M059J (cell line): ENCODE data around the gene AQP11. TPM values are rescaled to one million over a fixed set of nuclear protein-coding genes. Genes with fewer than 3 reads are reported as not detected.
"Not testable (repeated sequence)": the region's sequence is repeated elsewhere in the genome, so short reads cannot be mapped to it uniquely, and the experiment has no call there.

Experiments
- DNase-seq: peaks from one replicate; pipeline ENCODE4 v3.0.0-alpha.2; 2012; ENCODE audit warnings: low read depth
- total RNA-seq: library from RNA; depleted of rRNA; stranded (reverse); fragments of >200 nt; shearing (Covaris generic); gene quantifications from 2 replicates; pipeline ENCODE4 v1.2.3, GENCODE V29; 2014; rRNA removed

The AQP11 gene, protein sequence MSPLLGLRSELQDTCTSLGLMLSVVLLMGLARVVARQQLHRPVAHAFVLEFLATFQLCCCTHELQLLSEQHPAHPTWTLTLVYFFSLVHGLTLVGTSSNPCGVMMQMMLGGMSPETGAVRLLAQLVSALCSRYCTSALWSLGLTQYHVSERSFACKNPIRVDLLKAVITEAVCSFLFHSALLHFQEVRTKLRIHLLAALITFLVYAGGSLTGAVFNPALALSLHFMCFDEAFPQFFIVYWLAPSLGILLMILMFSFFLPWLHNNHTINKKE
- 2.4 and 3.6 TPM in 2 replicates for total RNA-seq

DNA sequence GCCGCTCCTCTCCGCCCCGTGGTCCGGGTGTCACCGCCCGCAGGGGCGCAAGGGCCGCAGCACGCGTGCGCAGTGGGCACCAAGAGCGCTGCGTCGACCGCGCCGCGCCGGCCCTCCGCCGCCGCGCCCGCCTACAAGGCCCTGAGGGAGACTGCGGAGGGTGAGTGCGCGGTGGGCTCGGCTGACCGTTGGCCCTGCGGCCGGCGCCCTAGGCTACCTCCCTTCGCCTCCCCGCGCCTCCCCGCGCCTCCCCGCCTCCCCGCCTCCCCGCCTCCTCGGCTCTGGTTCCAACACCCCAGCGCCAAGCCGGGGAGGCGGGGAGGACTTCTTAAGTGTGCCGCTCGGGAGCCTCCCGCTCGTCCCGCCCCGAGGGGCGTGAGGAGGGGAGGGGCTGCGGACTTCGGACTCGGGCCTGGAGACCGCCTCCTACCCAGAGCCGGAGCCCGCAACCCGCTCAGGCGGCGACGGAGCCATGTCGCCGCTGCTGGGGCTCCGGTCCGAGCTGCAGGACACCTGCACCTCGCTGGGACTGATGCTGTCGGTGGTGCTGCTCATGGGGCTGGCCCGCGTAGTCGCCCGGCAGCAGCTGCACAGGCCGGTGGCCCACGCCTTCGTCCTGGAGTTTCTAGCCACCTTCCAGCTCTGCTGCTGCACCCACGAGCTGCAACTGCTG, at the start of gene AQP11:
Gene AQP11 (plus strand): TSS at position 433 of the 673 bp plus-strand sequence. CDS start 40 bp downstream, at position 473.
- peak; percentile 87 for DNase-seq

DNA sequence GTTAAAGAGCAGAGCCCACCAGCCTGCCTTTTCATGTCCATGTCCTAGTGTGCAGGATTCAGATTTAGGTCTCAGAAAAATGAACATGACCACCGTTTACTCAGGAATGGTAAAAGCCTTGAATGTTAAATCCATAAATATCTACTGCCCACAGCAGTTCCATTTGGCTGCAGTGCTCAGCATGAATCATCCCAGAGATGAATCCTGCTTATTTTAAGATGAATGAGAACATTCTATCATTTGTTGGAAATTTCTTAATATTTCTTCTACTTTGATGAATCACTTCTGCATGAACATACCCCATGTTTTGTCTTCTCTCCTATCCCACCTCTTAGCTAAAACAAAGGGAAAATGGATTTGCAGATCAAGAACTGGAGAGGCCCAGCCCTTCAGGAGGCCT, 47.5 kb upstream of the AQP11 start:
- peak; percentile 18 for DNase-seq

DNA sequence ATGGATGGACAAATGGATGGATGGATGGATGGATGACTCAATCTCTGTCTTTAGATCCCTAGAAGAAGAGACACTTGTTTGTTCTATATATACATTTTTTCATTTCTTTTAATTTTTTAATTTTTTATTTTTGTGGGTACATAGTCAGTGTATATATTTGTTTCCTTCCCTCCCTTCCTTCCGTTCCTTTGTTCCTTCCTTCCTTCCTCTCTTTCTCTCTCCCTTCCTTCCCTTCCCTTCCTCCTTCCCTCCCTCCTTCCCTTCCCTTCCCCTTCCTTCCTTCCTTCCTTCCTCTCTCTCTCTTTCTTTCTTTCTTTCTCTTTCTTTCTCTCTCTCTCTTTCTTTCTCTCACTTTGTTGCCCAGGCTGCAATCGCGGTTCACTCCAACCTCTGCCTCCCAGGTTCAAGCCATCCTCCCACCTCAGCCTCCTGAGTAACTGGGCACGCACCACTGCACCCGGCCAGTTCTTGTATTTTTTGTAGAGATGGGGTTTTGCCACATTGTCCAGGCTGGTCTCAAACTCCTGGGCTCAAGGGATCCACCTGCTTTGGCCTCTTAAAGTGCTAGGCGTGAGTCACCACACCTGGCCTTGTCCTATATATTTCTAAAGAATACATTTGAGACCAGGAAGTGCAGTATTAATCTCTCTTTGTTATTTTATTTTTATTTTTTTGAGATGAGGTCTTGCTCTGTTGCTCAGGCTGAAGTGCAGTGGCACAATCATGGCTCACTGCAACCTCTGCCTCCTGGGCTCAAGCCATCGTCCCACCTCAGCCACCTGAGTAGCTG, 42.5 kb upstream of the AQP11 start:
- no peak for DNase-seq

DNA sequence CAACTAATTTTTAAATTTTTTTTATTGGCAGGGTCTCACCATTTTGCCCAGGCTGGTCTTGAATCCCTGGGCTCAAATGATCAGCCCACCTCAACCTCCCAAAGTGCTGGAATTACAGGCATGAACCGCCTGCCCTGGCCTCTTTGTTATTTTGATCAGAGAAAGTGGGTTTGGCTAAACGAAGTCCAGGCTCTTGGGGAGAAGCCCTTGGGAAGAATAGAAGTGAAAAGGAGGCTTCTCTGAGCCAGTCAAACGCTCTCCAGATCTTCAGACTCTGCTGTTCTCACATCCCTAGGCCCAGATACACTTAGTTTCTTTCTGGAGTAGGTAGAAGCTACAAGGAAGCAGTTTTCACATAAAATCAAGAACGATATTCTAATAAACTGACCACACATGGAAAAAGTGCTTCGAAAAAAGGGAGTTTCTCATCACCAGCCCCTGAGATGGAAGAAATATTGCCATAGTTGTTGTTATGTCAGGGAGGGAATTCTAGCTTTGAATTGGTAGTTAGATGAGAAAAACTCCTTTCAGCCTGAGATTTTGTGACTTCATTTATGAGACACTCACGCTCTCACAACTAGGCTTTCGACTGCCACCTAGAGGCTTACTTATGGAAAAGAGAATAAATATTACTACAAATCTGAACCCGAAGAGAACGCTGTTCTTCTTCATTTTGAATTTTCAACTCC, 41.7 kb upstream of the AQP11 start:
- DNase-seq: peak; percentile 77

DNA sequence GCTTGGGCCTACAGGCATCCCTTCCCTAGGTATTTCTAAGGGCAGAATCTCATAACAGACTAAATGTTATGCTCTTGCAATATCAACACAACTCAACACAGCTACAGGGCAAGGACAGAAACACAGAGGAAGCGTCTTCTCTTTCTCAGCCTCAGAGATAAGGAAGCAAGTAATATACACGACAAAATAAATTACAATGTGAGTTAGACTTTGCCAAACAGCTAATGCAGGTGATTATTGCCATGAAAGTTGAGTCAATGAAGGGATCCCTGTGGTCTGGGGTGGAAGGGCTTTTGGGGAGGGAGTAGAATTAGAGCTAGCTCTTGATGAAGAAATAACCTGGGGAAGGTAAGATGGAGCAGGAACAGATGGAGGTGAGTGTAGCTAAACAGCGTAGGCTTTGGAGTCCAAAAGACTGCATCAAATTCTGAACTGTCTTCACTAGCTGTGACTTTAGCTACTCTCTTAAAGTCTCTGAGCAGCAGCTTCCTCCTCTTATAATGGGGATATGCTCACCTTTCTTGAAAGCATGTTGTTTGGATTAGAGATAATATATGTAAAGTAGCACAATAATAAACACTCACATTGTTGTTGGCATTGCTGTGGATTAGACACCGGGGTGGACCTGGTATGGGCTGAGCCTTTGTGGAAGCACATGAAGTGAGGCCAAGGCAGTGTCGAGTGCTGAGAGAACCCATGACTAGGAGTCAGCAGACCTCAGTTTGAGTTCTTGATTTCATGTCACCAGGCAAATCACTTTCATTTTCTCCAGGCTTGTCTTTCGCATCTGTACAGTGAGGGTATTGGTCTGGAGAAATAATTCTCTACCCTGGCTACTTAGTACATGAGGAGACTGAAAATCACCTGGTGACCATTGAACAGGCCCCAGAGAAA, 41.0 kb upstream of the AQP11 start:
- no peak for DNase-seq

DNA sequence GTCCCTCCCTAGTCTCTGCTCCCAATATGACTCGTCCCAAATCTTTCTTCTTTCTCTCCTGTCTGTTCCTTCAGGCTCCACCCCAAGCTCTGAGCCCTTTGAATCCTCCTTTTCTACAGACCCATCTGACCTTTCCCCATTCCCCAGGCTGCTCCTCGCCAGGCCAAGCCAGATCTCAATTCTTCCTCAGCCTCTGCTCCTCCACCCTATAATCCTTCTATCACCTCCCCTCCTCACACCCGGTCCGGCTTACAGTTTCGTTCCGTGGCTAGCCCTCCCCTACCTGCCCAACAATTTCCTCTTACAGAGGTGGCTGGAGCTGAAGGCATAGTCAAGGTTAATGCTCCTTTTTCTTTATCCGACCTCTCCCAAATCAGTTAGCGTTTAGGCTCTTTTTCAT, 38.3 kb upstream of the AQP11 start:
- DNase-seq: not testable (repeated sequence)

DNA sequence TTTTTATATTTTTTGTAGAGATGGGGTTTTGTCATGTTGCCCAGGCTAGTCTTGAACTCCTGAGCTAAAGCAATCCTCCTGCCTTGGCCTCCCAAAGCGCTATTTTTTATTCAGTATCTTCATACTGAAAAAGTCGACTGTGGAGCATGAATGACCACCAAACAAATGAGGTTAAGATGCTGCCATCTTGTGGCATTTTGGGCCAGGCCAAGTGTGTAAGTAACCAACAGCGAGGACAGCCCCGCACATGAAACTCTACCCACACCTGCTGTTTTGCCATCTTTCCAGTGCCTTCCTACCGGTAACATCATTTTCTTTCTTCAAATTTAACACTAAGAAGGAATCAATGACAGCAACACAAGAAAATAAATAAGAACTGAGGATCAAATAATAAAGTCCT, 32.2 kb upstream of the AQP11 start:
- peak; percentile 42 for DNase-seq

DNA sequence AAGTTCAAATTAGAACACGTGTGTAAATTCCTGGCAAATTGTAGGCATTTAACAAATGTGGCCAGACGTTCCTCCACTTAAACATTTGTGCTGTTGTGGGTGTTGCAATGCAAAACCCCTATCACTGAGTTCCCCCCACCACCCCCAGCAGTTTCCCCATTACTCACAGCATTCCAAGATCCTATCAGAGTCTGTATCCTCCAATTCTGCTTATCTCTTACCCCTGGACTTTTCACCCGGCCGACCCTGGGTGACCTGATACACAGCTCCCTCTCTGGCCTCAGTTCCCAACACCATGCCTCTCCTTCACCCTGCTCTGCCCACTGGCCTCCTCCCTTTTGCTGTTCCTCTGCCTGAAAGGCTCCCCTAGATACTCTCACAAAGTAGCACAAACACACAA, 31.4 kb upstream of the AQP11 start:
- DNase-seq: peak; percentile 26

DNA sequence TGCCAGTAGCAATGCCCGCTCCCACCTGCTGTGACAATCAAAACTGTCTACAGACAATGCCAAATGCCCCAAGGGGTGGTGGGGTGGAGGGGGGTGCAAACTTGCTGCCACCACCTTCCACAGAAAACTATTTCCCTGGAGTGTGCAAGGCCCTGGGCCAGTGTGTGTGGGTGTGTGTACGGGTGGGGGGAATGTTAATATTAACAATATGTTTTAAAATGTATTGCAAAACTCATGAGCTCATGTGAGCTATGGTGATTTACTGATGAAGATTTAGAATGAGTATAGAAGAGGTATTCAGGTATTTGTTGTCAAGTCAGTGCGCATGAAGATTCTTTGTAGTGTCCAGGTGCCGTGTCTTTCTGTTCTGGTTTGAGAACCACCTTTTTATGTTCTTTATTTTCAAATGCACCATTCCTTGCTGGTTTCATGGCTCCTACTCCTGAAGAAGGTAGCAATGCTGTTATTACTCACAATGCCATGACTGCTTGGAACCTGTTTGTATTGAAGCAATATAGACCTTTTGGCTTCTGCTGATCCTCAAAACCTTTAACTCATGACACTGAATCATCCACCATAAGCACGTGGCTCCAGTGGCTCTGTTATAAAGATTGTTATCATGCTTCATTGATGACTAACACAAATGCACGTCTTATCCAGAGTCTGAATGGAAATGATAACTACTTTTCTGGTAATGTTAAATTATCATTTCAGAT, 29.9 kb upstream of the AQP11 start:
- peak; percentile 94 for DNase-seq

DNA sequence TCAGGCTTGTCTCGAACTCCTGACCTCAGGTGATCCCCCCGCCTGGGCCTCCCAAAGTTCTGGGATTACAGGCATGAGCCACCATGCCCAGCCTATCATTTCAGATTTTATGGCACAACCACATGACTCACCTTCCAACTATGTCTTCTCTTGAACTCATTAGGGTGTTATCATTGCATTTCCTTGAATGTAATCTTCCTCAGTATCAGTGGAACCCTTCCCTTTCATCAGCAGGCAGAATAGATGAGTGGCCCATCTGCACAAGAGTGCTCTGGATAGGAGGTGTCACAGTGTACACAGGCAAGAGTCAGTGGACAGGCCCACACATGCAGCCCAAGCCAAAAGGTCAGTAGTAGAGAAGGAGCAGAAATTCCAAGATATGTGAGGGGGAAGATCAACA, 29.1 kb upstream of the AQP11 start:
- DNase-seq: peak; percentile 93

DNA sequence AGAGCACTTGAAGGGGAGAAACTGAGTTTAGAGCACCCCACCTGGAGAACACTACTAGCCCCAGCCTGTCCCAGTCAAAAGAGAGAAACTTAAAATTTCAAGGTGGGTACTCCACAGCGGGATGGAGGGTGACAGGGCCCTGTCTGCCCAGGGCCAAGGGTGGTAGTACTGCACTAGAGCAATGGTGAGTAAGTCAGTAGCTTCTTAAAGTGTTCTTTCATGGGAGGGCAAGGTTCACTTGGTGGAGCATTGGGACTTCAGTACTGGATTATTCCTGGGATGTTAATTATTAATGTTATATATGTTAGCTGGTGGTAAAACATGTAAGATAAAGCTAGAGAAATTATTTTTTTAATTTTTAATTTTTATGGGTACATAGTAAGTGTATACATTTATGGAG, 28.5 kb upstream of the AQP11 start:
- no peak for DNase-seq

DNA sequence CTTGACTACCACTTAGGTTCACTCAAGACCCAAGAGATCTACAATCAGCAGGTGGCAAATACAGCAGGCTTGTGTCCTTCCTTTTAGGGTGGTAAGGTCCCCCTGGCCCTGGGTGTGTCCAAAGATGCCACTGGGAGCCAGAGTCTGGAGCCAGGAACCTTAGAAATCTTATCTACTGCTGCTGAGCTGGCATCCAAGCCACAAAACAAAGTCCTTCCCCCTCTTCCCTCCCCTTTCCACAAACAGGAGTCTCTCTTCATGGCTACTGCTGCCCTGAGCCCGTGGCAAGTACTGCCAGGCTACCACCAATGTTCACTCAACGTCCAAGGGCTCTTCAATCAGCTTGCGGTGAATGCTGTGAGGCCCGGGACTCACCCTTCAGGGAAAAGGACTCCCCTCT, 21.4 kb upstream of the AQP11 start:
- DNase-seq: no peak

DNA sequence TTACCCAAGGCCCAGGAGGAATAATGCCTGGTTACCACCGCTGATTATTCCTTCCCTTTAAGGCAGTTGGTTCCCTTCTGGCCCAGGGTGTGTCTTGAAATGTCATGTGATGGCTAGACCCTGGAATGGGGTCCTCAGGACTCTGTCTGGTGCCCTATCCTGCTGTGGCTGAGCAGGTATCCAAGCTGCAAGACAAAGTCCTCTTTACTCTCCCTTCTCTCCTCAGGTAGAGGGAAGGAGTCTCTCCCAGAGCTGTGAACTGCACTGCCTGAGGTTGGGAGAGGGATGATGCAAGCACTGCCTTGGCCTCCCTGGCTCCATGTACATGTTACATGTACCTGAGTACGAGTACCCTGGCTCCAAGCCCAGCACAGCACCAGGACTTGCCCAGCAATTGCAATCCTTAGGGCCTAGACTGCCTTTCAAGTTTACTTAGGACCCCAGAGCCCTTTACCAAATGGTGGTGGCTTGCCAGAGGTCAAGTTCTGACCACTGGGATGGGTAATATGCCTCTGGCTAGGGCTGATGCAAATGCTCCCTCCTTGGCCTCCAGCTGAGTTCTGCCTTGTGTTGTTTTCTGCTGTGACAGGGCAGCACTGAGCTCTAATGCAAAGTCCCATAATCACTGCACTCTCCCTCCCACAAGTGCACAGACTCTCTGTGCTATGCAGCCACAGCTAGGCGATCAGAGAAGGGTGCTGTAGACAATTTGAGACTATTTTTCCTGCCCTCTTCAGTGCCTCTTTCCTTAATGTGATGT, 20.7 kb upstream of the AQP11 start:
- DNase-seq: no peak

DNA sequence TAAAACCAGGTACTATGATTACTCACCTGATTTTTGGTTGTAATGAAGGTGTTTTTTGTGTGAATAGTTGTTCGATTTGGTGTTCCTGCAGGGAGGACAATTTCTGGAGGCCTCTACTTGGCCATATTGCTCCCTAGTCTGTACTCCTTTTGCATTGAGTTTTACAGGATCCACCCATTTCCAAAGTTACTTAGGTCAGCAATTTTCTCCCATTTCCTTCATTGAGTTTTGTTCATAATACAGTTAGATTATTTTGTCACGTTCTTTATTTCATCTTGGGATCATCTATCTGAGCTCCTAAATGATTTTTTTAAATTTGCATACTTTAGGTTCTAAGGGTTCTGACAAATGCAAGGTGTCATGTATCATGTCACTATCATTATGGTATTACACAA, 20.1 kb upstream of the AQP11 start:
- no peak for DNase-seq

DNA sequence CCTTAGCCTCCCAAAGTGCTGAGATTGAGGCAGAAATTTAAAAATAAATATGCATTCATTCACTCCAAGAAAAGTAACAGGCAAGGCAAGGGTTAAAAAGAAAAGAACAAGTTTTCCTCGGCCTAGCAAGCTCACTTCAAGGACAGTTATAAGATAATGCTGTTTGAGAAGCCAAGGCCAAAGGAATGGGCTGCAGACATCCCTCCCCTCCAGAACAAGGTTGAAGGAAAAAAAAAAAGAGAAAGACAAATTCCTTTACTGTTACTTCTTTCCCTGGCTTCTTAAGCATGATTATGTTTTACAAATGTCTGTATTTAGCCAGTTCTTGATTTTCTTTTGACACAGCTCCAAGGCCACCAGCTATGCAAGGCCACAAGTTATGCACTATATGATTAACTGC, 18.9 kb upstream of the AQP11 start:
- not testable (repeated sequence) for DNase-seq

DNA sequence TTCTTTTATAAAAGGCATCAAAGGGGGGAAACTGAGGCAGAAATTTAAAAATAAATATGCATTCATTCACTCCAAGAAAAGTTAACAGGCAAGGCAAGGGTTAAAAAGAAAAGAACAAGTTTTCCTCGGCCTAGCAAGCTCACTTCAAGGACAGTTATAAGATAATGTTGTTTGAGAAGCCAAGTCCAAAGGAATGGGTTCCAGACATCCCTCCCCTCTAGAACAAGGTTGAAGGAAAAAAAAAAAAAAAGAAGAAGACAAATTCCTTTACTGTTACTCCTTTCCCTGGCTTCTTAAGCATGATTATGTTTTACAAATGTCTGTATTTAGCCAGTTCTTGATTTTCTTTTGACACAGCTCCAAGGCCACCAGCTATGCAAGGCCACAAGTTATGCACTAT, 14.3 kb upstream of the AQP11 start:
- DNase-seq: not testable (repeated sequence)

DNA sequence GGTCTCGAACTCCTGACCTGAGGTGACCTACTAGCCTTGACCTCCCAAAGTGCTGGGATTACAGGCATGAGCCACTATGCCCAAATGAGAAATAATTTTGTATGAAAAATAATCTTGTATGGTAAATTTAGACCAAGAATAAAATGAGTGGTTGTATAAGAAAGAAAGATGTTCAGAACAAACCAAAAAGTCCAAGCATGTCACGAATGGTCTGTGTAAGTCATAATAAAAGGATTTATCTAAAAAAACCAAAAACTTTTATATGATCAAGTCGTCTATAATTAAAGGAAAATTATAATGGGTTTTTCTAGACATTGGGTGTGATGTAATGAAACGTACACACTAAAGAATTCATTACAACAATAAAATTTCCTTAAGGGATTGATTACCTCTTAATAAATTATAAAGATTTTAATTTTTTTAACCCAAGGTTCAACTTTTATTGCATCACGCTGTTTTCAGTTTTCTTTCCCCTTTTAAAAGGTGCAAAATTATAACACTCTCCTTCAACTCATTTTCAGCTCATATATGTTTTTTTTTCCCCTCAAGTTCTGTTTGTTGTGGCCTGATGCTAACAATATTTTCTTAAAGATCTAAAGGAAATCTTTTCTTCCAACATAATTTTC, 8.9 kb upstream of the AQP11 start:
- DNase-seq: peak; percentile 55

DNA sequence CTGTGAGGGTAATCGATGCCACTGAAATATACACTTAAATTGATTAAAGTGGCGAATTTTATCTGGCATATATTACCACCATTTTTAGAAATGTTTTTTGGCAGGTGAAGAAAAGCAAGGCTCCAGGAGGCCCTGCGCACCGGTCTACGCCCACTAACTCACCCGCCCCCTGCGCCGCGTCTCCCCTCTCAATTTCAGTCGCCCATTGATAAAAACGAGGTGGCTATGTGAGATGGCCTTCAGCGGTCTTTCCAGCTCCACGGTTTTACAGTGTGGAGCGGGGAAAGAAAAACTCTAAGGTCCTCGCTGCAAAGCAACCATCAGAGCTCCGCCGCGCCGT, 602 bp upstream of the AQP11 start:
- no peak for DNase-seq

DNA sequence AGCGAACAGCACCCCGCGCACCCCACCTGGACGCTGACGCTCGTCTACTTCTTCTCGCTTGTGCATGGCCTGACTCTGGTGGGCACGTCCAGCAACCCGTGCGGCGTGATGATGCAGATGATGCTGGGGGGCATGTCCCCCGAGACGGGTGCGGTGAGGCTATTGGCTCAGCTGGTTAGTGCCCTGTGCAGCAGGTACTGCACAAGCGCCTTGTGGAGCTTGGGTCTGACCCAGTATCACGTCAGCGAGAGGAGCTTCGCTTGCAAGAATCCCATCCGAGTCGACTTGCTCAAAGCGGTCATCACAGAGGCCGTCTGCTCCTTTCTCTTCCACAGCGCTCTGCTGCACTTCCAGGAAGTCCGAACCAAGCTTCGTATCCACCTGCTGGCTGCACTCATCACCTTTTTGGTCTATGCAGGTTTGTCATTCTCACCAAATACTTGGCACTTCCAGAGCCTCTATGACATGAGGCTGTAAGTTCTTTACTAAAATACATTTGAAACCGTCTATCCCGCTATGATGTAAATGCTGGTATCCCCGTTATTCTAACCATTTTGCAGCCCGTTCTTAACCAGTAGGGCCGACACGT, 535 bp downstream of the AQP11 start:
- peak; percentile 55 for DNase-seq
